Stomach smooth muscle (tissue), 2 donors: Measurements from ENCODE around the gene CNKSR3.

Source experiments
- H3K27ac ChIP-seq: one replicate; pipeline ENCODE4 v1.7.0; 2013; ENCODE audit warnings: mild to moderate bottlenecking, low read length, inconsistent platforms
- H3K27me3 ChIP-seq, 2 donors: one replicate each; pipeline ENCODE4 v1.7.0; 2013; ENCODE audit warnings: low read length in 2 of 2; ENCODE audit not compliant: insufficient read depth in 2 of 2, control insufficient read depth in 1 of 2
- H3K36me3 ChIP-seq, 2 donors: one replicate each; pipeline ENCODE4 v1.7.0; 2013; ENCODE audit warnings: low read length in 2 of 2; ENCODE audit not compliant: control insufficient read depth in 2 of 2, insufficient read depth in 2 of 2
- H3K4me1 ChIP-seq: one replicate; pipeline ENCODE4 v1.7.0; 2013; ENCODE audit warnings: low read length; ENCODE audit not compliant: control insufficient read depth, insufficient read depth
- H3K4me3 ChIP-seq, 2 donors: one replicate each; pipeline ENCODE4 v1.7.0; 2013; ENCODE audit warnings: low read length in 2 of 2
- H3K9ac ChIP-seq, 2 donors: one replicate each; pipeline ENCODE4 v1.7.0; 2013; ENCODE audit warnings: low read length in 2 of 2, mild to moderate bottlenecking in 1 of 2
- H3K9me3 ChIP-seq, 2 donors: one replicate each; pipeline ENCODE4 v1.7.0; 2013; ENCODE audit warnings: low read length in 2 of 2; ENCODE audit not compliant: control insufficient read depth in 2 of 2
- donor health status: healthy.
- donor health status: Pancreatic carcinoma.

CNKSR3 gene

GRCh38 chr6:154448448-154449096, 61.9 kb downstream of the CNKSR3 start:
- Histone ChIP-seq H3K27ac (peak overlapping the region; percentile 61), H3K9me3 (no peaks in the 10 kb centered on the region), H3K9ac (peak overlapping the region in 1 of 2 donors; percentile 54), H3K4me1 (peaks cover 24% of the 10 kb centered on the region), H3K36me3 (no peaks in the 10 kb centered on the region), H3K27me3 (no peaks in the 10 kb centered on the region), H3K4me3 (peak overlapping the region; percentile 12 to 58)

- Histone ChIP-seq H3K27me3 (no peaks in the 10 kb centered on the region), H3K27ac (peak overlapping the region; percentile 61), H3K4me1 (peaks cover 24% of the 10 kb centered on the region), H3K9me3 (no peaks in the 10 kb centered on the region), H3K9ac (peak overlapping the region; percentile 43 to 54), H3K4me3 (peak overlapping the region; percentile 12 to 58), H3K36me3 (no peaks in the 10 kb centered on the region)
Measured at GRCh38 chr6:154447954-154448353, 62.5 kb downstream of the CNKSR3 start.

GRCh38 chr6:154446984-154447383, 63.5 kb downstream of the CNKSR3 start:
- H3K4me3 ChIP-seq: no peak overlapping the region
- peak overlapping the region; percentile 61 for H3K27ac ChIP-seq
- no peaks in the 10 kb centered on the region for H3K27me3 ChIP-seq
- H3K4me1 ChIP-seq: peaks cover 24% of the 10 kb centered on the region
- H3K9me3 ChIP-seq: no peaks in the 10 kb centered on the region
- H3K36me3 ChIP-seq: peaks cover 0 to 1% of the 10 kb centered on the region in 2 donors
- H3K9ac ChIP-seq: no peak overlapping the region

- H3K36me3 ChIP-seq: peaks cover 2 to 7% of the 10 kb centered on the region in 2 donors
- no peak overlapping the region for H3K27ac ChIP-seq
- H3K27me3 ChIP-seq: no peaks in the 10 kb centered on the region
- H3K4me1 ChIP-seq: peaks cover 24% of the 10 kb centered on the region
- no peaks in the 10 kb centered on the region for H3K9me3 ChIP-seq
- H3K9ac ChIP-seq: no peak overlapping the region
- no peak overlapping the region for H3K4me3 ChIP-seq
Measured at GRCh38 chr6:154445417-154445816, 65.1 kb downstream of the CNKSR3 start.

- H3K4me3 ChIP-seq: no peak overlapping the region
- peaks cover 1% of the 10 kb centered on the region for H3K4me1 ChIP-seq
- H3K27me3 ChIP-seq: no peaks in the 10 kb centered on the region
- no peaks in the 10 kb centered on the region for H3K9me3 ChIP-seq
- peaks cover 4 to 8% of the 10 kb centered on the region in 2 donors for H3K36me3 ChIP-seq
- no peak overlapping the region for H3K27ac ChIP-seq
- no peak overlapping the region for H3K9ac ChIP-seq
Measured at GRCh38 chr6:154441995-154442310, 68.5 kb downstream of the CNKSR3 start.

- H3K27ac ChIP-seq: no peak overlapping the region
Measured at GRCh38 chr6:154440422-154441043, 70.0 kb downstream of the CNKSR3 start.

GRCh38 chr6:154440022-154440421, 70.5 kb downstream of the CNKSR3 start:
- Histone ChIP-seq H3K27ac (no peak overlapping the region), H3K9ac (no peak overlapping the region), H3K36me3 (peaks cover 8% of the 10 kb centered on the region in 2 donors), H3K9me3 (no peaks in the 10 kb centered on the region), H3K27me3 (no peaks in the 10 kb centered on the region), H3K4me3 (no peak overlapping the region), H3K4me1 (peaks cover 2% of the 10 kb centered on the region)

More at GRCh38 chr6:154440422-154441043, 70.0 kb downstream of the CNKSR3 start:
- Histone ChIP-seq H3K4me3 (no peak overlapping the region), H3K27me3 (no peaks in the 10 kb centered on the region), H3K4me1 (no peaks in the 10 kb centered on the region), H3K9me3 (no peaks in the 10 kb centered on the region), H3K36me3 (peaks cover 8% of the 10 kb centered on the region in 2 donors), H3K9ac (no peak overlapping the region)

GRCh38 chr6:154438882-154439415, 71.5 kb downstream of the CNKSR3 start:
- H3K27ac ChIP-seq: no peak overlapping the region
- peaks cover 2% of the 10 kb centered on the region for H3K4me1 ChIP-seq

GRCh38 chr6:154435400-154435945, 75.0 kb downstream of the CNKSR3 start:
- no peaks in the 10 kb centered on the region for H3K27me3 ChIP-seq
- peaks cover 2% of the 10 kb centered on the region for H3K4me1 ChIP-seq
- peaks cover 2 to 7% of the 10 kb centered on the region in 2 donors for H3K36me3 ChIP-seq
- H3K27ac ChIP-seq: no peak overlapping the region
- no peak overlapping the region for H3K4me3 ChIP-seq
- no peaks in the 10 kb centered on the region for H3K9me3 ChIP-seq
- H3K9ac ChIP-seq: no peak overlapping the region

More at GRCh38 chr6:154438882-154439415, 71.5 kb downstream of the CNKSR3 start:
- Histone ChIP-seq H3K4me3 (no peak overlapping the region), H3K9me3 (no peaks in the 10 kb centered on the region), H3K27me3 (no peaks in the 10 kb centered on the region), H3K9ac (no peak overlapping the region), H3K36me3 (peaks cover 8% of the 10 kb centered on the region in 2 donors)

GRCh38 chr6:154434662-154435061, 75.8 kb downstream of the CNKSR3 start:
- Histone ChIP-seq H3K9me3 (no peaks in the 10 kb centered on the region), H3K27me3 (no peaks in the 10 kb centered on the region), H3K27ac (no peak overlapping the region), H3K36me3 (peaks cover 3 to 5% of the 10 kb centered on the region in 2 donors), H3K4me1 (peaks cover 2% of the 10 kb centered on the region), H3K4me3 (no peak overlapping the region), H3K9ac (no peak overlapping the region)
